Liver (tissue), 9 donors: Measurements from ENCODE around the gene RRP12. TPM values are rescaled to one million over a fixed set of nuclear protein-coding genes. Genes with fewer than 3 reads are reported as not detected.

ENCODE experiments used
- DNase-seq: peaks from one replicate; pipeline ENCODE4 v3.0.0-alpha.2; 2017; ENCODE audit warnings: low spot score
- H3K27ac ChIP-seq, 2 donors: one replicate each; pipeline ENCODE4 v1.7.0; 2013; ENCODE audit warnings: inconsistent platforms in 2 of 2, low read length in 2 of 2, control low read depth in 1 of 2, low read depth in 1 of 2, mild to moderate bottlenecking in 1 of 2
- H3K27me3 ChIP-seq, 4 donors: one replicate each; pipeline versions ENCODE4 v1.6.1 to v1.7.0; 2013; ENCODE audit warnings: low read length in 3 of 4, inconsistent platforms in 1 of 4, mild to moderate bottlenecking in 1 of 4, moderate library complexity in 1 of 4; ENCODE audit not compliant: control insufficient read depth in 4 of 4, insufficient read depth in 4 of 4
- H3K36me3 ChIP-seq, 4 donors: one replicate each; pipeline versions ENCODE4 v1.6.1 to v1.7.0; 2013; ENCODE audit warnings: low read length in 3 of 4, mild to moderate bottlenecking in 3 of 4, low read depth in 1 of 4, moderate library complexity in 1 of 4; ENCODE audit not compliant: control insufficient read depth in 4 of 4, insufficient read depth in 3 of 4
- H3K4me1 ChIP-seq, 4 donors: one replicate each; pipeline versions ENCODE4 v1.6.1 to v1.7.0; 2013; ENCODE audit warnings: low read length in 3 of 4, mild to moderate bottlenecking in 3 of 4, moderate library complexity in 1 of 4; ENCODE audit not compliant: control insufficient read depth in 4 of 4, insufficient read depth in 4 of 4
- H3K4me3 ChIP-seq, 3 donors: one replicate each; pipeline versions ENCODE4 v1.6.1 to v1.7.0; 2013; ENCODE audit warnings: low read length in 3 of 3, control low read depth in 1 of 3, low read depth in 1 of 3, mild to moderate bottlenecking in 1 of 3
- H3K9ac ChIP-seq, 2 donors: one replicate each; pipeline ENCODE4 v1.7.0; 2013; ENCODE audit warnings: low read length in 2 of 2, mild to moderate bottlenecking in 2 of 2, moderate library complexity in 2 of 2, control low read depth in 1 of 2, low read depth in 1 of 2
- H3K9me3 ChIP-seq, 4 donors: one replicate each; pipeline versions ENCODE4 v1.6.1 to v1.7.0; 2013; ENCODE audit warnings: low read length in 3 of 4; ENCODE audit not compliant: control insufficient read depth in 4 of 4
- ATF3 ChIP-seq: IDR thresholded peaks from 2 replicates; pipeline ENCODE4 v1.6.1; 2016; ENCODE audit warnings: antibody characterized with exemption
- CTCF ChIP-seq: fragments of 150-350 bp; IDR thresholded peaks from 2 replicates; pipeline ENCODE4 v1.5.1; 2017; ENCODE audit warnings: improper control_type of control experiment, low read depth, low read length; ENCODE audit not compliant: missing input control
- FOXA1 ChIP-seq: IDR thresholded peaks from 2 replicates; pipeline ENCODE4 v1.6.1; 2016; ENCODE audit warnings: antibody characterized with exemption
- FOXA2 ChIP-seq: IDR thresholded peaks from 2 replicates; pipeline ENCODE4 v1.6.1; 2016; ENCODE audit warnings: antibody characterized with exemption
- GABPA ChIP-seq, 2 donors: IDR thresholded peaks in 1 of 2; conservative IDR thresholded peaks in 1 of 2; 2 replicates each; pipeline ENCODE4 v1.6.1; 2016; ENCODE audit warnings: antibody characterized with exemption in 2 of 2, mild to moderate bottlenecking in 1 of 2, moderate library complexity in 1 of 2
- HNF4A ChIP-seq, 2 donors: conservative IDR thresholded peaks; 2 replicates each; pipeline ENCODE4 v1.6.1; 2016; ENCODE audit warnings: antibody characterized with exemption in 2 of 2, mild to moderate bottlenecking in 2 of 2
- HNF4G ChIP-seq: IDR thresholded peaks from 2 replicates; pipeline ENCODE4 v1.6.1; 2016; ENCODE audit warnings: antibody characterized with exemption
- JUND ChIP-seq, 2 donors: IDR thresholded peaks; 2 replicates each; pipeline ENCODE4 v1.6.1; 2016; ENCODE audit warnings: antibody characterized with exemption in 2 of 2
- MAX ChIP-seq: IDR thresholded peaks from 2 replicates; pipeline ENCODE4 v1.6.1; 2016; ENCODE audit warnings: antibody characterized with exemption
- NR2F2 ChIP-seq: IDR thresholded peaks from 2 replicates; pipeline ENCODE4 v1.6.1; 2016; ENCODE audit warnings: antibody characterized with exemption
- RAD21 ChIP-seq, 2 donors: IDR thresholded peaks; 2 replicates each; pipeline ENCODE4 v1.6.1; 2016; ENCODE audit warnings: antibody characterized with exemption in 2 of 2, mild to moderate bottlenecking in 2 of 2
- RXRA ChIP-seq, 2 donors: IDR thresholded peaks; 2 replicates each; pipeline ENCODE4 v1.6.1; 2017 to 2018; ENCODE audit warnings: antibody characterized with exemption in 2 of 2, mild to moderate bottlenecking in 1 of 2
- SP1 ChIP-seq: IDR thresholded peaks from 2 replicates; pipeline ENCODE4 v1.6.1; 2018; ENCODE audit warnings: antibody characterized with exemption, mild to moderate bottlenecking
- TAF1 ChIP-seq: conservative IDR thresholded peaks from 2 replicates; pipeline ENCODE4 v1.6.1; 2016; ENCODE audit warnings: antibody characterized with exemption, mild to moderate bottlenecking
- YY1 ChIP-seq: IDR thresholded peaks from 2 replicates; pipeline ENCODE4 v1.6.1; 2016; ENCODE audit warnings: antibody characterized with exemption, mild to moderate bottlenecking
- ZBTB33 ChIP-seq: IDR thresholded peaks from 2 replicates; pipeline ENCODE4 v1.6.1; 2016; ENCODE audit warnings: antibody characterized with exemption
- WGBS: extraction: QIAGEN DNeasy Blood & Tissue Kit; methylation state at CpG from one replicate; pipeline ENCODE4 v1.1.7; 2013; 5-methylcytosine and 5-hydroxymethylcytosine counted together
- polyA plus RNA-seq, 2 donors: library from polyadenylated mRNA; stranded (reverse) in 1 of 2; unstranded in 1 of 2; fragments of 200-250 nt in 1 of 2; fragments of >200 nt in 1 of 2; fragmentation: Nextera tagmentation in 1 of 2; extraction: Ambion mirVana in 1 of 2; gene quantifications; one replicate each; pipeline versions ENCODE4 v1.2.1 to v1.2.3, GENCODE V29; 2013 to 2015
- total RNA-seq, 2 donors: library from RNA; depleted of rRNA; stranded (reverse); fragments of >200 nt; gene quantifications; one replicate each; pipeline ENCODE4 v1.2.3, GENCODE V29; 2014
- donor health status: healthy.
- donor health status: healthy.
- donor health status: healthy.
- donor health status: healthy.
- donor health status: healthy.

The RRP12 gene
- total and polyA plus RNA-seq, 4 donors = 5.7 to 9.6 (median 6.9) TPM

GRCh38 chr10:97338041-97338440 is 63.1 kb downstream of the RRP12 start:
- no peak overlapping the region for H3K9ac ChIP-seq
- WGBS = 68% methylated on average over 5 of the region's 5 CpGs
- peaks cover 0 to 4% (median under 1%) of the 10 kb centered on the region in 4 donors for H3K4me1 ChIP-seq
- TF ChIP-seq CTCF (no peak), ZBTB33 (no peak), HNF4G (no peak), NR2F2 (no peak), FOXA1 (no peak), TAF1 (no peak), SP1 (no peak), YY1 (no peak), FOXA2 (no peak)
- no peak overlapping the region for H3K4me3 ChIP-seq
- DNase-seq = no peak
- no peaks in the 10 kb centered on the region for H3K9me3 ChIP-seq
- H3K27me3 ChIP-seq = no peaks in the 10 kb centered on the region
- H3K36me3 ChIP-seq = no peaks in the 10 kb centered on the region
- no peak overlapping the region for H3K27ac ChIP-seq

DNA sequence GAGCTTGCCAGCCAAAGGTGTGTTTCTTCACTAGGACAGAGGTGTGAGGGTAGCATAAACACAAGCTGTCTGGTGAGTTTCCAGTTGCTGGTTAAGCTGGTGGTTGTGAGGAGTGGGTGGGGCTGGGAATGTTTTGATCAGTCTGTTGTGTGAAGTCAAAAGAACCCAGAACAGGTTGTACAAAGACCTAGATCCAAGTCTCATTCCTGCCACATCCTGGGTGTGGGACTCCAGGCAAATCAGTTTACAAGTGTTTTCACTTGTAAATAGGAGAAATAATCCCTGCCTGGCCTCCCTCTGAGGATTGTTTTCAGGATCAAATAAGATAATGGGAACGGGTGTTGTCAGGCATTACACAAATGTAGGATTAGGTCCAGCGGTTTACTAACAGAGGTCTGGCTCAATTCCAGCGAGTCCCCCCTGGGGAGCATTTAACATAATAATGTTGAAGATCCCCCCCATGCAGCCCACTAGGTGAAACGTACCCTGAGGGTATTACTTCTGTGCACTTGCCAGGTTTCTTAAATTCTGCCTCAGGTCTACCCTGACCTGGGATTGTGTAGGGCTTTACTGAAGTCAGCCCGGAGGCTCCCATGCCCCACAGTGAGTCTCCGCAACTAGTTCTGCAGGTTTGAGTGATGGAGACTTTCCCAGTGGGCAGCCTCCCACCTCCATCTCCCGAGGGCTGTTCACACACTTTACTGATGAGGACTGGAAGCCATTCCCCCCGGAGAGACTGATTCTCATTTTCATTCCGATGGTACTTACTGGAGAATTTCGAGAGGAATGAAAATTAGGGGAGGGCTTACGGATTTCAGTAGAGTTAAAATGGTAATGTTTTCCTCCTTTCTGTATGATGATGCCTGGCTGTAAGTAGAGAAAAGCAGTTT is 64.0 kb downstream of the RRP12 start:
- WGBS = 35% methylated on average over 11 of the region's 11 CpGs
- H3K4me3 ChIP-seq = no peak overlapping the region
- peaks cover 0 to 5% (median under 1%) of the 10 kb centered on the region in 4 donors for H3K4me1 ChIP-seq
- no peak for TF ChIP-seq HNF4G
- no peak for TF ChIP-seq YY1
- no peak for TF ChIP-seq FOXA2
- no peak for TF ChIP-seq ATF3
- TF ChIP-seq TAF1 = no peak
- no peak for TF ChIP-seq MAX
- no peak for TF ChIP-seq RXRA (IDR thresholded peaks at IDR 0.05)
- TF ChIP-seq NR2F2 = no peak
- no peak for TF ChIP-seq CTCF
- TF ChIP-seq JUND (IDR thresholded peaks at IDR 0.05) = no peak
- TF ChIP-seq GABPA (IDR thresholded peaks at IDR 0.05 in 1 of 2, conservative IDR thresholded peaks at IDR 0.05 in 1 of 2) = no peak
- no peak for TF ChIP-seq HNF4A (conservative IDR thresholded peaks at IDR 0.05)
- no peak for TF ChIP-seq RAD21 (IDR thresholded peaks at IDR 0.05)
- no peak for TF ChIP-seq SP1
- TF ChIP-seq ZBTB33 = no peak
- no peak for TF ChIP-seq FOXA1
- no peak for DNase-seq
- no peaks in the 10 kb centered on the region for H3K36me3 ChIP-seq
- no peaks in the 10 kb centered on the region for H3K9me3 ChIP-seq
- no peak overlapping the region for H3K27ac ChIP-seq
- no peaks in the 10 kb centered on the region for H3K27me3 ChIP-seq
- H3K9ac ChIP-seq = no peak overlapping the region
